GM12874 (cell line): Measurements from ENCODE around the gene CAMTA1.

ENCODE experiments used
- CTCF ChIP-seq: IDR thresholded peaks from 2 replicates; pipeline ENCODE4 v1.5.1; 2011; ENCODE audit warnings: low read depth, mild to moderate bottlenecking, control low read depth, low read length, moderate library complexity; ENCODE audit not compliant: insufficient read depth

The CAMTA1 gene

GRCh38 chr1:7149080-7149838 lies 364.0 kb downstream of the CAMTA1 start:
- no peak for TF ChIP-seq CTCF

- TF ChIP-seq CTCF = no peak
Measured at GRCh38 chr1:7150724-7151280, 365.5 kb downstream of the CAMTA1 start.

GRCh38 chr1:7151978-7152377 lies 366.7 kb downstream of the CAMTA1 start:
- TF ChIP-seq CTCF = no peak

- no peak for TF ChIP-seq CTCF
Measured at GRCh38 chr1:7152655-7153054, 367.4 kb downstream of the CAMTA1 start.

GRCh38 chr1:7153464-7153863 lies 368.2 kb downstream of the CAMTA1 start:
- TF ChIP-seq CTCF = no peak

- TF ChIP-seq CTCF = no peak
Measured at GRCh38 chr1:7159116-7159781, 374.0 kb downstream of the CAMTA1 start.

GRCh38 chr1:7171168-7171567 lies 385.9 kb downstream of the CAMTA1 start:
- TF ChIP-seq CTCF = no peak
